Lung microvascular endothelial cell (primary cell): ENCODE measurements around the gene EXOC4. TPM values are rescaled to one million over a fixed set of nuclear protein-coding genes. Genes with fewer than 3 reads are reported as not detected.

Source experiments
- DNase-seq, 2 donors: peaks; one replicate each; pipeline versions ENCODE4 v3.0.0 to v3.0.0-alpha.2; 2010; ENCODE audit warnings: low read depth in 2 of 2
- total RNA-seq: library from RNA; depleted of rRNA; stranded (reverse); fragments of >200 nt; gene quantifications from 2 replicates; pipeline ENCODE4 v1.2.1, GENCODE V29; 2014

The EXOC4 gene
- total RNA-seq, 1 donor from 2014 or later, result 103 TPM

DNA sequence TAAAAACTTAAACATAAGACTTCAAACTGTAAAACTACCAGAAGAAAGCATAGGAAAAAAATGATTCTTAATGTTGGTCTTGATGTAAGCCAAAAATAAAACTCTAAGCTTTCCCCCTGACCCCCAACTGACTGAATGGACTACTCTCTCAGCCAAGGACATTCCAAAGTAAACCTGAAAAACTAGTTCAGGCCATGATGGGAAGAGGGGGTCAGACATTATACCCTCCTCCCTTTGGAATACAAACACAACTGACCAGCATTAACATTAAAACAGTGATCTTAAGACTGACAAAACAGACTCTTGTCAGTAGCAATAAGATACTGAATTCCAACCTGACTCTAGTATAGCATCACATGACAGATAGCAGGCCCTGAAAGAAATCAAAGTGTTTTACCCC, 860.8 kb downstream of the EXOC4 start:
- DNase-seq, result no peak

DNA sequence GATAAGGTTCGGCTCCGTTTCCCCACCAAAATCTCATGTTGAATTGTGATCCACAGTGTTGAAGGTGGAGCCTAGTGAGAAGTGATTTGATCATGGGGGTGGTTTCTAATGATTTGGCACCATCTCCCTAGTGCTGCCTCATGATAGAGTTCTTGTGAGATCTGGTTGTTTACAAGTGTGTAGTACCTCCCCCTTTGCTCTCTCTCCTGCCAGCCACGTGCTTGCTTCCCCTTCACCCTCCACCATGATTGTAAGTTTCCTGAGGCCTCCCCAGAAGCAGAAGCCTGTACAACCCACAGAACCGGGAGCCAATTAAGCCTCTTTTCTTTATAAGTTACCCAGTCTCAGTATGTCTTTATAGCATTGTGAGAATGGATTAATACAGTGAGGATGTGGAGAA, 862.1 kb downstream of the EXOC4 start:
- DNase-seq, result no peak

Other genes starting within 250 kb of the EXOC4 start
- gene CHCHD3, start 171.0 kb upstream of the EXOC4 start, total RNA-seq, result 49.7 and 53.2 TPM in 2 replicates